Stimulated activated effector memory CD8-positive, alpha-beta T cell treated with anti-CD3 and anti-CD28 coated beads, Interleukin-12 subunit alpha, Interleukin-12 subunit beta, amount 100 ng/mL, for 72 hours (primary cell): ENCODE measurements around the gene CLPTM1.
"Not testable (repeated sequence)": the region's sequence is repeated elsewhere in the genome, so short reads cannot be mapped to it uniquely, and the experiment has no call there.

Experiments
- ATAC-seq: fragments of 150-1000 bp; cut with Tn5 transposase; 2 replicates; pipeline ENCODE4 v1.10.0; 2021
- DNase-seq, 2 donors: peaks; one replicate each; pipeline ENCODE4 v3.0.0; 2021 to 2022; ENCODE audit warnings: low spot score in 2 of 2
- H3K27ac Mint-ChIP-seq: one replicate; pipeline ENCODE4 v1.8.0; 2022; ENCODE audit warnings: mild to moderate bottlenecking, mixed read lengths
- H3K36me3 Mint-ChIP-seq: one replicate; pipeline ENCODE4 v1.8.0; 2022; ENCODE audit warnings: mild to moderate bottlenecking, mixed read lengths
- H3K4me1 Mint-ChIP-seq: one replicate; pipeline ENCODE4 v1.8.0; 2022; ENCODE audit warnings: mixed read lengths
- H3K4me3 Mint-ChIP-seq: one replicate; pipeline ENCODE4 v1.8.0; 2022; ENCODE audit warnings: mild to moderate bottlenecking, mixed read lengths
- H3K9me3 Mint-ChIP-seq: one replicate; pipeline ENCODE4 v1.8.0; 2022; ENCODE audit warnings: mixed read lengths

The CLPTM1 gene

DNA sequence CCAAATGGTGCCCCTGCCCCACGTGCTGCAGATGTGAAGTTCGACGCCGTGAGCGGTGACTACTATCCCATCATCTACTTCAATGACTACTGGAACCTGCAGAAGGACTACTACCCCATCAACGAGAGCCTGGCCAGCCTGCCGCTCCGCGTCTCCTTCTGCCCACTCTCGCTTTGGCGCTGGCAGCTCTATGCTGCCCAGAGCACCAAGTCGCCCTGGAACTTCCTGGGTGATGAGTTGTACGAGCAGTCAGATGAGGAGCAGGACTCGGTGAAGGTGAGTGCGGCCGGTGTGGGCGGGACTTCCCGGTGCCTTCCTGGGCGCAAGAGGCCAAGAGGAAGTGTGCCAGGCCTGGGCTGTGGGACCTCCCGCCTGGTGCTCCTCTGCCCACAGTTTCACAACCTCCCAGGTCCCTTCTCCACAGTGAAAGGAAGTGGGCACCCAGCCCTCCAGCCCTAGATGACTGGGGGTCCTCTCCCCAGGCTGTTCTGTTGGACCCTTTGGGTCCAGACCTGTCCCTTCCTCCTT lies 32.0 kb downstream of the CLPTM1 start:
- Mint-ChIP-seq H3K27ac (peak overlapping the region; percentile 88), H3K9me3 (no peaks in the 10 kb centered on the region), H3K4me1 (peaks cover 13% of the 10 kb centered on the region), H3K4me3 (no peak overlapping the region), H3K36me3 (peaks cover 66% of the 10 kb centered on the region)
- DNase-seq (no peak), ATAC-seq (no peak)

GRCh38 chr19:44988273-44988672 lies 33.1 kb downstream of the CLPTM1 start:
- no peak for DNase-seq
- Mint-ChIP-seq H3K4me1 (peaks cover 13% of the 10 kb centered on the region), H3K4me3 (no peak overlapping the region), H3K9me3 (no peaks in the 10 kb centered on the region), H3K36me3 (peaks cover 61% of the 10 kb centered on the region), H3K27ac (peak overlapping the region; percentile 88)
- no peak for ATAC-seq

- peak; percentile 78 for ATAC-seq
- Mint-ChIP-seq H3K4me3 (no peak overlapping the region), H3K4me1 (peaks cover 13% of the 10 kb centered on the region), H3K36me3 (peaks cover 66% of the 10 kb centered on the region), H3K9me3 (no peaks in the 10 kb centered on the region), H3K27ac (peak overlapping the region; percentile 84)
- peak; percentile 42 to 75 for DNase-seq
Observed at GRCh38 chr19:44988896-44989556, 33.8 kb downstream of the CLPTM1 start.

DNA sequence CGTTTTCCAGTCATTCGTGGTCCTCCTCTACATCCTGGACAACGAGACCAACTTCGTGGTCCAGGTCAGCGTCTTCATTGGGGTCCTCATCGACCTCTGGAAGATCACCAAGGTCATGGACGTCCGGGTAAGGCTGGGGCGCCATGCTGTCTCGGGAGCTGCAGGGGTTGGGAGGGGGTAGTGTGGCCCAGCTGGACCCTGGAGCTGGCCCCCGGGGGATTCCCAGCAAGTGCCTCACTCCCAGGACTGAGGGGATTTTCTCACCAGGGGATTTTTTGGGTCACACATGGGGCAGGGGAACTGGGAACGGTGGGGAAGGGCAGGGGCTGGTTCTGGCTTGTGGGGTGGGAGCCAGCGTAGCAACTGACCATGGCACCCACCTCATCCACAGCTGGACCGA lies 35.3 kb downstream of the CLPTM1 start:
- Mint-ChIP-seq H3K4me1 (peaks cover 13% of the 10 kb centered on the region), H3K36me3 (peaks cover 60% of the 10 kb centered on the region), H3K27ac (no peak overlapping the region), H3K9me3 (no peaks in the 10 kb centered on the region), H3K4me3 (no peak overlapping the region)
- DNase-seq (no peak), ATAC-seq (no peak)

- H3K27ac Mint-ChIP-seq: no peak overlapping the region
Observed at GRCh38 chr19:44990966-44991365, 35.8 kb downstream of the CLPTM1 start.

GRCh38 chr19:44992336-44993163 lies 37.4 kb downstream of the CLPTM1 start:
- Mint-ChIP-seq H3K4me1 (peaks cover 11% of the 10 kb centered on the region), H3K27ac (no peak overlapping the region), H3K9me3 (no peaks in the 10 kb centered on the region), H3K36me3 (peaks cover 39% of the 10 kb centered on the region), H3K4me3 (no peak overlapping the region)
- no peak for DNase-seq
- ATAC-seq: no peak

More at GRCh38 chr19:44990966-44991365, 35.8 kb downstream of the CLPTM1 start:
- no peaks in the 10 kb centered on the region for H3K9me3 Mint-ChIP-seq
- peaks cover 13% of the 10 kb centered on the region for H3K4me1 Mint-ChIP-seq
- no peak for DNase-seq
- no peak overlapping the region for H3K4me3 Mint-ChIP-seq
- peaks cover 55% of the 10 kb centered on the region for H3K36me3 Mint-ChIP-seq
- ATAC-seq: no peak

- ATAC-seq (no peak), DNase-seq (no peak)
- H3K4me1 Mint-ChIP-seq: peaks cover 7% of the 10 kb centered on the region
- H3K27ac Mint-ChIP-seq: no peak overlapping the region
- H3K36me3 Mint-ChIP-seq: peaks cover 34% of the 10 kb centered on the region
- no peaks in the 10 kb centered on the region for H3K9me3 Mint-ChIP-seq
- H3K4me3 Mint-ChIP-seq: no peak overlapping the region
Observed at GRCh38 chr19:44993526-44993925, 38.3 kb downstream of the CLPTM1 start.

DNA sequence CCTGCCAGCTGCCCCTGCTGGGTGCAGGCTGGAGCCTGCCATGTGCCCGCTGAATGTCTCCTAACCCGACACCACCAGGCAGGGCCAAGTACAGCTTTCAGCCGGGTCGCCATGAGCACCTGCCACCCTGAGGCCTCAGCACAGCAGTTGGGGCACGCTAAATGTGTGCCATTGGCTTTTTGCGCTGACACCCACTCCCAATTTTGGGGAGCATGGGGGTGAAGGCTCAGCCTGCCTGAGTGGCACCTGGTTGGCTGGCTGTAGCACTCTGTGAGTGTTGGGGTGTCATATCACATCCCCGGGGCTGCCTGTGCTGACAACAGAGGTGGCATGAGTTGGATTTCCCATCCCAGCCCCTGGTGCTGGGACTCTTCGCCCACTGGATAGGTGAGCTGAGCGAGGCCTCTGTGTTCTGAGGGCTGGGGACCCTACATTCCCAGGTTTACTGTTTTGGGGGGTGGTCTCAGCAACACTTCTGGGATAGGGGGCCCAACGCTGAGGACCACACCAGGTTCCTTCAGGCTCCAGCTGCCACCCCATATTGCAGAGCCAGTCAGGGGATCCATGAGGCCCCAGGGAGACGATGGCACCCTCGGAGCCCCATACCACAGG lies 38.9 kb downstream of the CLPTM1 start:
- H3K27ac Mint-ChIP-seq: peak overlapping the region; percentile 60
- no peak for ATAC-seq
- no peaks in the 10 kb centered on the region for H3K9me3 Mint-ChIP-seq
- no peak for DNase-seq
- peaks cover 30% of the 10 kb centered on the region for H3K36me3 Mint-ChIP-seq
- no peak overlapping the region for H3K4me3 Mint-ChIP-seq
- peaks cover 7% of the 10 kb centered on the region for H3K4me1 Mint-ChIP-seq

- Mint-ChIP-seq H3K4me3 (no peak overlapping the region), H3K4me1 (peaks cover 15% of the 10 kb centered on the region), H3K27ac (peak overlapping the region; percentile 0), H3K36me3 (peaks cover 26% of the 10 kb centered on the region), H3K9me3 (no peaks in the 10 kb centered on the region)
- no peak for DNase-seq
- no peak for ATAC-seq
Observed at GRCh38 chr19:44998025-44998424, 42.8 kb downstream of the CLPTM1 start.

DNA sequence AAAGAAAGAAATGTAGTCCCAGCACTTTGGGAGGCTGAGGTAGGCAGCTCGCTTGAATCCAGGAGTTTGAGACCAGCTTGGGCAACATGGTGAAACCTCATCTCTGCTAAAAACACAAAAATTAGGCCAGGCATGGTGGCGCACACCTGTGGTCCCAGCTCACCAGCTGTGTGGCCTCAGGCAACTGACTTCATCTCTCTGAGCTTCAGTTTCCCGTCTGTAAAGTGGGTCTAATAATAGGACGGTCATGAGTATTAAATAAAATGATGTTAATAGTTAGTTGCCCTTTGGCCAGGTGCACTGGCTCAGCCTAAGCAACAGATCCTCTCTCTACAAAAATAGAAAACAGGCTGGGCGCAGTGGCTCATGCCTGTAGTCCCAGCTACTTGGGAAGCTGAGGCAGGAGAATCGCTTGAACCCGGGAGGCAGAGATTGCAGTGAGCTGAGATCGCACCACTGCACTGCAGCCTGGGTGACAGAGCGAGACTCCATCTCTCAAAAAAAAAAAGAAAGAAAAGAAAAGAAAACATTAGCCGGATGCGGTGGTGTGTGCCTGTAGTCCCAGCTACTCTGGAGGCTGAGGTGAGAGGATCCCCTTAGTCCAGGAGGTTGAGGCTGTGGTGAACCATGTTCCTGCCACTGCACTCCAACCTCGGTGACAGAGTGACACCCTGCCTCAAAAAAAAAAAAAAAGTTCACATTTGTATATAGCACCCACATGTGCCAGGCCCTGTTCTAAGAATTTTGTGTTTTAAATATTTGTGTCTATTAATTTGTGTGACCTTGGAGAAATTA lies 44.1 kb downstream of the CLPTM1 start:
- not testable (repeated sequence) for ATAC-seq
- peak overlapping the region; percentile 0 for H3K27ac Mint-ChIP-seq

DNA sequence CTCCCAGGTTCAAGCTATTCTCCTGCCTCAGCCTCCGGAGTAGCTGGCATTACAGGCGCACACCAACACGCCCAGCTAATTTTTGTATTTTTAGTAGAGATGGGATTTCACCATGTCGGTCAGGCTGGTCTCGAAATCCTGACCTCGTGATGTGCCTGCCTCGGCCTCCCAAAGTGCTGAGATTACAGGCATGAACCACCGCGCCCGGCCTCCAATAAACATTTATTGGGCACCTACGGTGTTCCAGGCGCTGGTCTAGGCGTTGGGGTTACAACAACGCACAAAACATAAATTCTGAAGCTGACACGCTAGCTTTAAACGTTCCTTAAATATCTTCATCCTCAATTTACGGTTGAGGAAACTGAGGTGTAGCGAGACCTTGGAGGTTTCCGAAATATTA lies 45.5 kb downstream of the CLPTM1 start:
- Mint-ChIP-seq H3K27ac (peak overlapping the region; percentile 97), H3K4me1 (peaks cover 16% of the 10 kb centered on the region), H3K36me3 (peaks cover 43% of the 10 kb centered on the region), H3K4me3 (peak overlapping the region; percentile 86)
- not testable (repeated sequence) for H3K9me3 Mint-ChIP-seq, ATAC-seq, DNase-seq

More for the DNA sequence above, 44.1 kb downstream of the CLPTM1 start:
- DNase-seq, H3K9me3 Mint-ChIP-seq: not testable (repeated sequence)
- Mint-ChIP-seq H3K4me1 (peaks cover 16% of the 10 kb centered on the region), H3K4me3 (peak overlapping the region; percentile 86), H3K36me3 (peaks cover 30% of the 10 kb centered on the region)

DNA sequence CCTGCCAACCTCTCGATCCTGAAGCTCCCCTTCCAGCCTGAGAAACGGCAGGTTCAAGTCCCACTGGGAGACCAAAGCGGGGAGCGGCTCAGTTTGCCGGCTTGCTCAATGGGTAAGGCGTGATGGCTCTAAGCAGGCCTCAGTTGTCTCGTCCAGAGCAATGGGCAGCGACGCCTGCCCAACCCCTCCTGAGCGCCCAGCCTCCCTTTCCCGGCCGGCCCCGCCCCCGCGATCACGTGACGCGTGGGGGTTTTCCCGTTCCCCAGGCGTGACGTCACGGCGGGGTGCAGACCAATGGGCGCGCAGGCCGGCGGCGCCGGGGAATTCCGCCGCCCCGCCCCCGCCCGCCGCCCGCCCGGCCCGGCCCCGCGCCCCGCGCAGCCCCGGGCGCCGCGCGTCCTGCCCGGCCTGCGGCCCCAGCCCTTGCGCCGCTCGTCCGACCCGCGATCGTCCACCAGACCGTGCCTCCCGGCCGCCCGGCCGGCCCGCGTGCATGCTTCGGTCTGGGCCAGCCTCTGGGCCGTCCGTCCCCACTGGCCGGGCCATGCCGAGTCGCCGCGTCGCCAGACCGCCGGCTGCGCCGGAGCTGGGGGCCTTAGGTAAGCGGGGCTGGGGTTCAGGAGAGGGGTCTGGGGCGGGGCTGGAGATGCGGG lies 46.0 kb downstream of the CLPTM1 start, which contains the start of gene RELB:
Gene RELB (plus strand): TSS at position 378 of the 653 bp plus-strand sequence. CDS start 116 bp downstream, at position 494.
- peaks cover 49% of the 10 kb centered on the region for H3K36me3 Mint-ChIP-seq
- H3K27ac Mint-ChIP-seq: peak within 1 kb of the TSS; percentile 97
- peak within 1 kb of the TSS; percentile 86 for H3K4me3 Mint-ChIP-seq
- no peaks in the 10 kb centered on the region for H3K9me3 Mint-ChIP-seq
- DNase-seq (peak; percentile 99), ATAC-seq (peak; percentile 83)
- peaks cover 16% of the 10 kb centered on the region for H3K4me1 Mint-ChIP-seq

GRCh38 chr19:45003485-45003884 lies 48.3 kb downstream of the CLPTM1 start:
- H3K27ac Mint-ChIP-seq: no peak overlapping the region
- H3K4me1 Mint-ChIP-seq: peaks cover 26% of the 10 kb centered on the region
- DNase-seq: no peak
- ATAC-seq: no peak
- peaks cover 72% of the 10 kb centered on the region for H3K36me3 Mint-ChIP-seq
- H3K4me3 Mint-ChIP-seq: no peak overlapping the region
- no peaks in the 10 kb centered on the region for H3K9me3 Mint-ChIP-seq

- Mint-ChIP-seq H3K36me3 (peaks cover 95% of the 10 kb centered on the region), H3K4me1 (peaks cover 38% of the 10 kb centered on the region), H3K4me3 (no peak overlapping the region), H3K9me3 (no peaks in the 10 kb centered on the region), H3K27ac (peak overlapping the region; percentile 76)
- ATAC-seq (no peak), DNase-seq (no peak)
Observed at GRCh38 chr19:45005787-45006186, 50.6 kb downstream of the CLPTM1 start.
